ENCODE data around the gene METRNL.

Gene METRNL

DNA sequence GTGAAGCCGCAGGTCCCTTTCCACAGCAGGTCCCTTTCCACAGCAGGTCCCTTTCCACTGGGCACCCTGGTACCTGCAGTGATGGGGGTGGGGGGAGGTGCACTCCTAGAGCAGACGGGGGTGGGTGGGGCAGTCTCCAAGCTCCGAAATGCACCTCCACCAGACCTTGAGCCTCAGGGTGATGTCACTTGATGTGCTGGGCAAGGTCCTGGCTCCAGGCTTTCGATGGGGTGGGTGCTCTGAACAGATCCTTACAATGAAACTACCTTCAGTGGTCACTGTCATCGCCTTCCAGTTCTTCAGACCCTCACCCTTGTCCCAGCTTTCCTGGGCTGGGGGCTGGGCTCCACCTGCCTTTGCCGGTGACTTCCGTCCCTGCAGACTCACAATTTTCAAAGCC lies 1.5 kb upstream of the METRNL start:
- H3K4me3 ChIP-seq (ENCODE audit: low read depth, low read length): no peak overlapping the region
- DNase-seq (ENCODE audit: low read depth): no peak
- TF ChIP-seq, protein P1, sequence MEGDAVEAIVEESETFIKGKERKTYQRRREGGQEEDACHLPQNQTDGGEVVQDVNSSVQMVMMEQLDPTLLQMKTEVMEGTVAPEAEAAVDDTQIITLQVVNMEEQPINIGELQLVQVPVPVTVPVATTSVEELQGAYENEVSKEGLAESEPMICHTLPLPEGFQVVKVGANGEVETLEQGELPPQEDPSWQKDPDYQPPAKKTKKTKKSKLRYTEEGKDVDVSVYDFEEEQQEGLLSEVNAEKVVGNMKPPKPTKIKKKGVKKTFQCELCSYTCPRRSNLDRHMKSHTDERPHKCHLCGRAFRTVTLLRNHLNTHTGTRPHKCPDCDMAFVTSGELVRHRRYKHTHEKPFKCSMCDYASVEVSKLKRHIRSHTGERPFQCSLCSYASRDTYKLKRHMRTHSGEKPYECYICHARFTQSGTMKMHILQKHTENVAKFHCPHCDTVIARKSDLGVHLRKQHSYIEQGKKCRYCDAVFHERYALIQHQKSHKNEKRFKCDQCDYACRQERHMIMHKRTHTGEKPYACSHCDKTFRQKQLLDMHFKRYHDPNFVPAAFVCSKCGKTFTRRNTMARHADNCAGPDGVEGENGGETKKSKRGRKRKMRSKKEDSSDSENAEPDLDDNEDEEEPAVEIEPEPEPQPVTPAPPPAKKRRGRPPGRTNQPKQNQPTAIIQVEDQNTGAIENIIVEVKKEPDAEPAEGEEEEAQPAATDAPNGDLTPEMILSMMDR (IDR thresholded peaks at IDR 0.05; ENCODE audit: low read depth, low read length, missing control alignments): no peak

DNA sequence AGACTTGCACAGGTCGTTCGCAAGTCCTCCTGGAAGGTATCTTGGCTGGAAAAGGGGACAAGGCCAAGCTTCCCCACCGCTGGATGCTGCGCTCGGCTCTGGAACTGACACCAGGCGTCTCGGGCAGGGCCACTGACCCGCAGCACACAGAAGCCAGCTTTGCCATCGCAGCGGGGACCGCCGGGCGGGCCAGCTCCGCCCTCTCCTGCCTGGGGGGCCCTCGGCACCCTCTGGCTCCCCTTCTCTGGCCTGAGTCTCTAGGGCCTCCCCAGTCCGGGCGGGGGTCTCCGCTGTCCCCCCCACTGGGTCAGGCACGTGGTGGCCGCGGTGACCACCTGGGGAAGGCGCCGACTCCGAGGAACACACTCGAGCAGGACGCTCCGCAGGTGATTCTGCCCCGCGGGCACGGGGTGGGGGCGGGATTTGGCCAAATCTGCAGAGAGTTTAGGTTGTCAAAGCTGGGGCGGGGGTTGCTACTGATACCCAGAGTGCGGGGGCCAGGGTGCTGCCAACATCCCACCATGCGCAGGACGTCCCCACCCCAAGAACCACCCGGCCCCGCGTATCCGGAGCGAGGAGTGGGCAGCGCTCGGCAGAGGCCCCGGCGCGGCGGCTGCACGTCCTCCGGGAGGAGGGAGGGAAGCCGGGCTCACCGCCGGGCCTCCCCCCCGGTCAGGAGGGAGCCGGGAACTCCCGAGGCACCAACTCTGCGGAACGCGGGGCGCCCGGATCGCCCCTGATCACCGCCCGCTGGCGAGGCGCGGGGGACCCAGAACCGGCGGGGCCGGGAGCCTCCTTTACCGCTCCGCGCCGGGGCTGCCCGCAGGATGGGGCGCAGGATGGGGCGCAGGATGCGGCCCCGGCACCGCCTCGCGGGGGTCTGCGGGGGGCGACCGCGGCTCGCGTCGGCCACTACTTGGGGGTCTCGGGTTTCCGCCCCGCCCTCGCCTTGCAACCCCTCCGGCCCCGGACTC lies 744 bp upstream of the METRNL start:
- TF ChIP-seq, protein P1 (IDR thresholded peaks at IDR 0.05; ENCODE audit: low read depth, low read length, missing control alignments): no peak
- DNase-seq (ENCODE audit: low read depth): no peak
- H3K4me3 ChIP-seq (ENCODE audit: low read depth, low read length): peak overlapping the region; percentile 47

DNA sequence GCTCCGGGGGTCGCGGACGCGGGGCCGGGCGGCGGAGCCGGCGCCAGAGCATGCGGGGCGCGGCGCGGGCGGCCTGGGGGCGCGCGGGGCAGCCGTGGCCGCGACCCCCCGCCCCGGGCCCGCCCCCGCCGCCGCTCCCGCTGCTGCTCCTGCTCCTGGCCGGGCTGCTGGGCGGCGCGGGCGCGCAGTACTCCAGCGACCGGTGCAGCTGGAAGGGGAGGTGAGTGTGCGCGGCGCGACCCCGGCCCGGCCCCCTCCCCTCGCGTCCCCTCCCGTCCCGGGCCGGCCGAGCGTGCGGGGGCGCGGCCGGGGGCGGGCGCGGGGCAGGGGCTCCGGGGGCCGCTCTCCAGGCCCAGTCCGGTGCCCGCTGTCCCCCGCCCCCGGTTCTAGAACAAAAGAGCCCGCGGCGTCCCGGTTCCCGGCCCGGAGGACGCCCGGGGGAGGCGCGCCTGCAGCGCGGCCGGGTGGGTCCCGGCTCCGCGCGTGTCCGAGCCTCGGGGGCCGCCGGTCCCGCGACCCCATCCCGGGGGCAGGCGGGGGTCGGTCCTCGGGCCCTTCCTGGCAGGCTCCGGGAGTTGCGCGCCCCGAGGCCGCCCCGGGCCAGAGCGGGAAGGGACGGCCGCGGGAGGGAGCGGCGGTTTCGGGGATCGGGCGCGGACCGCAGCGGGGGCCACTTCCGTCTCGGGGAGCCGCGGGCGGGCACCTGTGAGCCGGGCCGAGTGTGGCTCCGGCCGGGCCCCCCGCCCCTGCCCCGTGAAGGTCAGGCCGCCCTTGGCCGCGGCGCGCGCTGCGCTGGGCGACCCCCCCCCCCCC lies 563 bp downstream of the METRNL start:
- peak overlapping the region; percentile 37; the same call in 1 of the 2 replicates for H3K4me3 ChIP-seq (ENCODE audit: low read depth, low read length)
- DNase-seq (ENCODE audit: low read depth): no peak
- TF ChIP-seq, protein P1 (IDR thresholded peaks at IDR 0.05; ENCODE audit: low read depth, low read length, missing control alignments): no peak

DNA sequence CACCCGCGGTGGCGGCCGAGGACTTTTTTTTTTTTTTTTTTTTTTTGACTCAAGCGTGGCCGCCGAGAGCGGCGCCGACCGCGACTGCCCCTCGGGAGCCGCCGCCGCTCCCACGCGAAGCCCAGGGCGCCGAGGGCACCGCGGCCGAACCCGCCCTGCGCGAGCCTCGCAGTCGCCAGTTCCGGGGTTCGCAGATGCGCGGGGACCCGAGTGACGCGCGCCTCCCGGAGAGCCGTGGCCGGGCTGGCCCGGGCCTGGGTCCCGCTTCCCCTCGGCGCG lies 1.1 kb downstream of the METRNL start:
- no peak for DNase-seq (ENCODE audit: low read depth)
- TF ChIP-seq, protein P1 (IDR thresholded peaks at IDR 0.05; ENCODE audit: low read depth, low read length, missing control alignments): no peak

DNA sequence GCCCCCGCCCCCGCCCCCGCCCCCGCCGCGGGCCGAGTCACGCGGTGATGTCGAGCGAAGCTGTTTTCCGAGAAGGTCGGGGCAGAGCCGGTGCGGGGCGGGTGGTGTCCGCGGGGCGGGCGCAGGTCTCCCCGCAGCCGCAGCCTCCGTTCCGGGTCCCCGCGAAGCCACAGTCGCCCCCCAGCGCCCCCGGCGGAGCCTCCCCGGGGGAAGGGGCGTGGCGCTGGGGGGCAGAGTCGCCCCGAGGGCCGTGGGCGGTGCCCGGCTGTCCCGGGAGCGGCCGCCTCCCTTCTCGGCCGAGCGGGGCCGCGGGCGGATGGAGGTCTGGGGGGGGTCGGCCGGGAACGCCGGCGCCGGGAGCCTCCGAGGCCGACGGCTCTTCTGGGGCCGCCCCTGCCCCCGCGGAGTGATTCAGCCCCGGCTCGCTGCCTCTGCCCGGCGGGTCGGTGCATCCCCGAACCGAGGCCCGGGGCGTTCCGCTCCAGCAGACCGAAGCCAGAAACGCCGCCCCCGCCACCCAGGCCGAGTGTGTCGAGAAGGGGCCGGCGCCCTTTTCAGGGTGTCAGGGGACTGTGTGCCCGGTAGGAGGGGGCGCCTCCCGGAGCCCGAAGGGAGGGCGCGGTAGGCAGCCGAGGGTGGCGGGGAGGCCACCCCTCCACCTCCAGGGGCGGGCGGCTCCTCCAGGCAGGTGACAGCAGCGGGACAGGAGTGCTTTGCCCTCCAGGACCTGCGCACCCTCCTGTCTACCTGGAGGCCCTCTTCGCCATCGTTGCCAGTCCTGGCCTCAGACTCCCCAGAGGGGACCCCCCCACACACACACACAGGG lies 1.7 kb downstream of the METRNL start:
- H3K4me3 ChIP-seq (ENCODE audit: low read depth, low read length): peak overlapping the region; percentile 34; the same call in 1 of the 2 replicates
- TF ChIP-seq, protein P1 (IDR thresholded peaks at IDR 0.05; ENCODE audit: low read depth, low read length, missing control alignments): no peak
- DNase-seq (ENCODE audit: low read depth): no peak

More for the DNA sequence above, 1.1 kb downstream of the METRNL start:
- peak overlapping the region; percentile 34; the same call in 1 of the 2 replicates for H3K4me3 ChIP-seq (ENCODE audit: low read depth, low read length)

DNA sequence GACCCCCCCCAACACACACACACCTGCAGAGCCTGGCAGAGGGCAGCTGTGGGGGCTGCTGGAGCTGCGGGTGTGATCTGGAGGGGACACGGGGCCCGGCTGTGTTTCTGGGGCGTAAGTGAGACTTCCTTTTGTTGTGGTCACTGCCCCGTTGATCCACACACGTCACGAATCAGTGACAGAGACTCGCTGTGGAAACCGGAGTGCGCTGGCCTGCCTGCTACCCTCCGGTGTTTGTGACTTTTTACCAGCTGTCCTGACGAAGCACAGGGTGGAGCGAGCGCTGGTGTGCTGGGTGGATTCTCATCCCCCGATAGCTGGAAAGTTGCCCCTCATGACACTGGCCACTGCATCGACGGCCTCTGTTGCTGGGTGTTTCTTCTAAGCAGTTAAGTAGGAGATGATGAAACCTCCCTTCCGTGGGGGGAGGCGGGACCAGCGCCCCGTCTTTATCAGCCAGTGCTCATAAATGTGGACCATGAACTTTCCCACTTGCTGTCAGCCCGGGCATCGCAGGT lies 2.3 kb downstream of the METRNL start:
- no peak for DNase-seq (ENCODE audit: low read depth)
- H3K4me3 ChIP-seq (ENCODE audit: low read depth, low read length): no peak overlapping the region
- TF ChIP-seq, protein P1 (IDR thresholded peaks at IDR 0.05; ENCODE audit: low read depth, low read length, missing control alignments): no peak
